ENCODE measurements around the gene EXO1.

DNA sequence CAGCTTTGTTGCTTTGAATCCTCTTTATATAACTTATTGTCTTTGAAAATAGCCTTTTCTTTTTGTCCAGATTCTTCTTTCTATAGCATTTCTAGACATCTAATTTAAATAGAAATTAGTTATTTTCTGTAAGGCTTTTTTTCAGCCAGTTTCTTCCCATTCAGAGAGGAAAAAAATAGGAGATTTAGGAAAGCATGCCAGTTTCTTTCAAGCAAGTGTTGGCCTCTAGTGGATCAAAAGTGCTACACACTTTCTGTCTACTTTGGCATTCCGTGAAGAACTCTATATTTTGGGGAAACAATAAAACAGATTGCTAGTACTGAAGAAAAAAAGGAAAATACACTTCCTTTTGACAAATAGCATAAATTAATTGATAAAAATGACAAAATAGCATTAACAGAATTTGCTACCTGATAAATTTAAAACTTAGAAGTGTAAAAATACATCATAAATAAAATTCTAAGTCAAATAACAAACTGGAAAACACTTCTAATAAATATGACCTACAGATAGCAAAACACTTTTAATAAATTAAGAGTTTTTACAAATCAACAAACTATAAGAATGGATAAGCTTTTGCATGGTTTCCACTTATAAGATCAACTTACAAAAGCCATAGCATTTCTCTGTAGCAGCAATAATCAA lies 13.1 kb upstream of the EXO1 start:
- TF ChIP-seq CBX3 (IDR thresholded peaks at IDR 0.05; ENCODE audit: borderline replicate concordance in 1 of 2, low read length in 2 of 2) (no peak), ZFX (CRISPR knock-in tag; IDR thresholded peaks at IDR 0.05) (no peak), FOS (IDR thresholded peaks at IDR 0.05; ENCODE audit: extremely low read depth, insufficient read length) (no peak), PHB2 (IDR thresholded peaks at IDR 0.05; ENCODE audit: low read depth) (no peak), CBFA2T3 (IDR thresholded peaks at IDR 0.05) (no peak)
